Stimulated activated CD4-positive, alpha-beta T cell treated with anti-CD3 and anti-CD28 coated beads, Interleukin-2, amount 100 ng/mL, for 48 hours (primary cell): ENCODE data around the gene PSRC1.
"Not testable (repeated sequence)": the region's sequence is repeated elsewhere in the genome, so short reads cannot be mapped to it uniquely, and the experiment has no call there.

Experiments used
- DNase-seq, 2 donors: peaks; one replicate each; pipeline ENCODE4 v3.0.0-alpha.2; 2020

PSRC1 gene

DNA sequence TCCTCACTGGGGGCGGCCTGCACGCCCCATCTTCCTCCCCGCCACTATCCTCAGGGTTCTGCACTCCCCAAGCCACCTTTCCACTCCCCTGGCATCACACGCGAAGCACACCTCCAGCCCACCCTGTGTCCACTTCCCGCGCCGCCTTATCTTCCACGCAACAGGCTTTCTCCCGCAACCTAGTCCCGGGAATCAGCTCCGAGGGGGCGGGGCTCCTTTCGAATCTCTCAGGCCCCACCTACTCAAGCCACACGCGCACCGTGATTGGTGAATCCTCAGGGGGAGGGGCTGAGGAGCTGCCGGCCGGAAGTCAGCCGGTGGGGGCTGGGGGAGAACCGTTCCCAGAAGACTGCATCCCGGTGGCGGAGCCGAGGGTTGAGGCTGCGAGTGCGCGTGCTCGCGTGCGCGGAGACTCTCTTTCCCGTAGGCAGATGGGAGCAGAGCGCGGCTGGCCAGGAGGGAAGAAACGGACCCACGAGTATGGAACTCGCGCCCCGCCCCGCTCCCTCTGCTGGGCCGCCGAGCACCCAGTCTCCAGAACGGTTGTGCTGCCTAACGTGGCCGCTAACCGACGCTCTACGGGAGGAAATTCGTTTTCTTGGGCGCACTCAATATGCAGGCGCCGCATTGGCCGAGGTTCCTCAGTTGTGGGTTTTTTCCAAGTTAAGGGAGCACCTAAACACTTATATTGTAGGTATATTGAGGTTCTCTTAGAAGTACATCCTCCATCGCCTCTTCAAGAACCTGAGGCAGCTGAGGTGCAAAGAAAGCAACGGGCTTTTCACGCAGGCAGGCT lies at the start of gene PSRC1:
Gene PSRC1 (minus strand): TSS at position 194 of the 796 bp plus-strand sequence.
- peak; percentile 80 to 89 for DNase-seq

DNA sequence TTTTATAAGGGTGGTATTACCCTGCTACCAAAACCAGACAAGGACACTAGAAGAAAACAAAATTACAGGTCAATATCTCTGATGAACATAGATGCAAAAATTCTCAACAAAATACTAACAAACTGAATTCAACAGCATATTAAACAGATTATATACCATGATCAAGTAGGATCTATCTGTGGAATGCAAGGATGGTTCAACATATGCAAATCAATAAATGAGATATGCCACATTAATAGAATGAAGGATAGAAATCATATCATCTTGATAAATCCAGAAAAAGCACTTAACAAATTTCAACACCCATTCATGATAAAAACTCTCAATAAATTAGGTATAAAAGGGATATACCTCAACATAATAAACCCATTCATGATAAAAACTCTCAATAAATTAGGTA lies 48.2 kb upstream of the PSRC1 start:
- no peak for DNase-seq

DNA sequence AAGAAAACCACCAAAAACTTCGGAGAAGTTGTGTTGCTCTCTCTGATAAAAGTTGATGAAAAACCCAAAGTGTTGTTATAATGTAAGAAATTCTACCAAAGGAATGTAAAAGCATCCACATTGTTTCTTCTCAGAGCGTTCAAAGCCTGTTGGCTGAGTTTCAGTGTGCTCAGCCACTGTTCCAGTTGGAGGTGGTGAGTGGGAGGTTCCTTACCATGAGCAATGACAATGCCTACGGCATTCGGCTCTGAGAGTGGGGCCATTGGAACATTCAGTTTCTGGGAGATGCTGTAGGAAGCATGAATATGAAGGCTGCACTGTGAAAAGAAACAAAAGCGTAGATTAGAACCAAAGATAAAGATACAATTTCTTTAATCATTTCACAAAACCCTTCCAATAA lies 44.3 kb upstream of the PSRC1 start:
- no peak for DNase-seq

DNA sequence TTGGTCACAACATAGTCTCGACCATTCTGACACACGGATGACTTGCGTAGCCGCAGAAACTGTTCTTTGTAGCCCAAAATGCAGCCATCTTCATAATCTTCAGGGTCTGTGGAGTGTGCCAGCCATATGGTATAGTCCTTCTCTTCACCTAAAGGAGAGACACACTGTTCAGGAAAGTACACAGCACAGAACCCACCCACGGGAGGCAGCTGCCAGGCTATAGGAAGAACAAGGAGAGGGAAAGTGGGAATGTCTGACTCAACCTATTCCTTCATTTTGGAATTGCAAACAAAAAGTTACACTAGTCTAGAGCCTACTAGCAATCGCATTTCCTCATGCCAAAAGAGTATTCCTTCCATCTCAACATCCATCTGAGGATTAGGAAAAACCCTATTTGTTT lies 40.0 kb upstream of the PSRC1 start:
- no peak for DNase-seq

DNA sequence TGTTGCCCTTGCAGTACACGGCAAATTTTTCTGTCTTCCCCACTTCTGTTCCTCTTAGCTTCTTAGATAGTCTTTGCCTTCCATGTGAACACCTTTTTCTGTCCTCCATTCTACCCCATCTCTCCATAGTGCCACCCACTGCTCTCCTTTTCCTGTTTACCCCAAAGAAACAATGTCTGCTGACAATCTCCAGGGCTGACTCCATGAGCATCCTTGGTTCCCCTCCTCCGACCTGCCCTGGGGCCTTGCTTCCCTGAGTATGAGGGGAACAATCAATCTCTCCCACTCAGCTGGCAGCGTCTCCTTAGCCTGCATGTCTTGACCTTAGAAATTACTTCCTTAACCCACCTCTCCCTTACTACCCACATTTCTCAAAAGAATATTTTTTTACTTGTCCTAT lies 36.2 kb upstream of the PSRC1 start:
- no peak for DNase-seq

DNA sequence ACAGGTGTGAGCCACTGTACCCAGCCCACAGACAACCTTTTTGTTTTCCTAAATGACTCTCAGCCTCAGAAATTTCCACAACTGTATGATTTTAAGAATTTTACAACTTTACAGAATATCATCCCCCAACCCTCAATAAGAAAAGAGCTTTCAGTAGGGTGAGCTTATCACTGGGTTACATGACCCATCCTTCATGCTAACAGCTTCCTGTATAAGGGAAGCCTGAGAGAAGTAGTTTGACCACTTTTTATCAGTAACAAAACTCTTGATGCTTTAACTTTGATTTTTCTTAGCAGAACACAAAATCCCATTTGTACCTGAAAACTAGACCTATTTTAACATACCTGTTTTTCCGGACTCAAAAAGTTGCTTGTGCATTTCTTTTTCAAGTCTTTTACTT lies 33.6 kb upstream of the PSRC1 start:
- no peak for DNase-seq

DNA sequence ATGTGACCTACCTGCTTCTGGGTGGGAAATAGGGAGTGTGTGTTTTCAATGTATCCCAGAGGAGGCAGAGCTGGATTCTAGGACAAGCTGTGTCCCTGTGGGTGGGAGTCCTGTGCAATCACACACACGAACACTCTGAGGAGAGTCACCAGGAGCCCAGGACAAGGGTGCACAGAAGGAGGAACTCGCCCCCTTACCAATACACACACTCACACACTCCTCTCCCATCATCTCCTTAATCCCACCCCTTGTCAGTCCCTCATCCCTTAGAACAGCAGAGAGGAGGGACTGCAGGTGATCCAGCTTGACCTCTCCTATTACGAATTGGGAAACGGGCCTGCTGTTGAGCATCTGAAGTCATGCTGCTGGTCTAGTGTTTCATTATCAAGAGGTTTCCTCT lies 32.3 kb upstream of the PSRC1 start:
- DNase-seq, result no peak

DNA sequence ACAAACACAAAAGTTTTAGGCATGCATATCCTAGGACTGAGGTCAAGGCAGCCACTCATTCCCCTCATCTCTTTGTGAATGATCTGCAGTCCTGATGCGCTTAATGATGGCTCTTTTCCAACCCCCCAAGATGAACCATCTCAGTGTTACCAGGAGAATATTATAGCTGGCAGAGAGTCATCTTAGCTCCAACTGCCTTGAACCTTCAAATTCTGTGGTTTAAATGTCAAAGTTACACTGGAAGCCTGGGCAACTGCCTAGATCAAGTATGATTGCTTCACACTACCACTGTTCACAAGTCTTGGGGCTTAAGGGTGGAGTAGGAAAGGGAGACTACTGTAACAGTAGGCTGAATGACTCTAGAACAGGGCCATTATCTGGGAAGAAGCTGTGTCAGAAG lies 31.9 kb upstream of the PSRC1 start:
- no peak for DNase-seq

DNA sequence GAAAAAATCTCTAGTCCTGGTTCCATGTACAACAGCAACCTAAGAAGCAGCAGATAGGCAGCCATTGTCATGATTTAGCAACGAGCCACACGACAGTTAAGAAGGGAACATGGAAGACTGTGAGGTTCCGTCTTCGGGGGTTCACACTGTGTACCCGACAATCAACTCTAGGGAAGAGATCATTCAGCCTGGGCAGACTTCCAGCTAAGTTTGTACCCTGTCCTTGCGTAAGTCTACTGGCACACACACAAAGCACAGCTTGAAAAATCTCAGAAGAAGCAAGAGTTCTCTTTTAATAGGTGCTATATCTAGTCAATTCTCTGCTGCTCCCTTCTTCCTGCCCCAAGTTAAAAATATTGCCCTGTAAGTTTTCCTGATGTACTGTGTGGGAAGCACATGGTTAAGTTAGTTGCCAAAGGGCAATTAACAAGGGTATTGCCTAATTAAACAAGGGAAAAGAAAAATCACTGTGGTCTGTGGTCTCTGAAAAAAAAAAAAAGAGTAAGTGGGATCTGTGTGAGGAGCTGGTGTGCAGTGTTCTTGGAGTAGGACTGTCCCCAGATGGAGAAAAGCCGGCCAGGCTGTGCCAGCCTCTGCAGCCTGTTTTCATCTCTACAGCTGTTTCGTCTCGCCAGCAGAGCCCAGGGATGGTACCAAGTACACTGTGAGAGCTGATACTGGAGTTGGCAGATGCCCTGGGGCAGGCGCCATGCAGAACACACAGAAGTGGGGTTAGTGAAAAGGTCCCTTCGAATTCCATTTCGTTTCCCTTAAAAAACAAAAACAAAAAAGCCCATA lies 30.2 kb upstream of the PSRC1 start:
- no peak for DNase-seq

DNA sequence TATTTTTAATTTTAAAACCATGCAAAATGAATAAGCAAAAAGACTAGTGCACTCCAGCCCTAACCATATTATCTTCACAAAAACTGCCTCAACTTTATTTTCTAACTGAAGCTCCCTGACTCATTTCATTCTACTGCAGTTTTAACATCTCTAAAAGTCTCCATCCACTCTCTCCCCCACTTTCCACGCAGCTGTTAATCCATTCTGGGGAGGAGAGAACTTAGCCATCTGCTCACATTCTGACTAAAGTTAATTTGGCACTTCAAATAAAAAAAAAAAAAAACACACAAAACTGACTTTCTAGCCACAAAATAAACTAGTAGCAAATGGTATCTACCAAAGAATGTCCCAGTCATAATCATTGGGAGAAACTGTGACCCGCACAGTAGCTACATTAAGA lies 29.3 kb upstream of the PSRC1 start:
- DNase-seq, result no peak

DNA sequence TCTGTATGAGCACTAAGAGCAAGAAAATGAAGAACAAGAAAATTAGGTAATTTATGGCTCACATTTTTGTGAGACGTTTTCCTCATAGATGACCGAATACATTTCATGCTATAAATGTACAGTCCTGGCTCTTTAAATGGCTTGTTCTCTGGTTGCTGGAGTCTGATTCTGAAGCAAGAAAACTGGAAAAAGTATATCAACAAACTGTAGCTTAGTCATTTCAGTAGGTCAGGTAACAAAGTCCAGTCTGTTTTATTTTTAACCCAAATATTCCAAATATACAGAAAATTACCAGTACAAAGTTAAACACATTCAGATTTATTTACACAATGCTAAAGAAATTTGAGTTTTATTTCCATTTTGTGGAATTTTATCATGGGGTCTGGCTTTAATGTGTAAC lies 26.4 kb upstream of the PSRC1 start:
- DNase-seq, result no peak

DNA sequence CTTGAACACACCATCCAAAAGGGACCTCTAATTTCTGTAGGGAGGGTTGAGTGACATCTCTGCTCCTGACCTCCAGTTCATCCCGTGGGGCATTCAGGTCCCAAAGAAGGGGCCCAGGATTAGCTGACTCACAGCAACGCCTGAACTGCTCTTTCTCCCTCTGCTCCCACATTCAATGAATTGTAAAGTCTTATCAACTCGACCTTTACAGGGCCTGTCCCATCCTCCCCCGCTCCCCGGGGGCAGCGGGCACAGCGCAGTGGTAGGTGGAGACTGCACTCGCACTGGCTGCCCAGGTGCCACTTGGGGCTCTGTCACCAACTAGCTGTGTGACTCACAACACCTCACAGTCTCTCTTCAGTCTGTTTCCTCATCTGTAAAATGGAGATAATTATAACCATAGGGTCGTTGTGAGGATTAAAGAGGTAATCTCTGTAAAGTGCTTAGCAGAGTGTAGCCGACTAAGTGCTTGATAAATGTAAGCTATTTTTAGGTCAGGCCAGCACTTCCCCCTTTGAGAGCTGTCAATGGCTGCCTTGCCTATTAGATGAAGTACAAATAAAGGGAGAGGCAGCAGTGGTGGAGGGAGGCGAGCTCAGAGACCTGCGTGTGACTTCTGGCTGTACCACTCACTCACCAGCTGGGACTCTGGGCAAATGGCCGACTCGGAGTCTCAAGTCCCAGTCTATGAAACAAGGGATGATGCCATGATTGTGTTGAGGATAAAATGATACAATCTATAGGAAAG lies 24.5 kb upstream of the PSRC1 start:
- no peak for DNase-seq

DNA sequence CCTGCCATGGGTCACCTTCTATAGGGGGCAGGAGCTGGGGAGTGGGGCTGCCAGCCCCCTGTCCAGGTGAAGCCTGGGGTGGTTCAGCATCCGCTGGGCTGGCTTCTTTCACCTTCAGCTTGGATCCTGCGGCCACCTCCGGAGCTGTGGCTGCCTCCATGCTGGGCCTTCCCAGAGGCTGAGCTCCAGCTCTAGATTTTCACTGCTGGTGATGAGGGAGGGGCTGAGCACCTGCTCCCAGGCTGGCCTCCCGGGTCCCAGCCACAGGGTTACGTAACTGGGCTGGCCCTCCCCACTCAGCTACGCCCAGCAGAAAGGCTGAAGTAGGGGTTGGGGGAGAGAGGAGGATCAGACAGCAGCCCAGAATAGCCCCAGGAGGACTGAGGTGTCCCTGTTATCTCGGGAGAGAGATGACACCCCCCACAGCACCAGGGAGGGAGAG lies 23.9 kb upstream of the PSRC1 start, which contains the start of gene MYBPHL:
Gene MYBPHL (minus strand): TSS at position 180 of the 442 bp plus-strand sequence. CDS start 20 bp downstream, at position 160.
- no peak for DNase-seq

DNA sequence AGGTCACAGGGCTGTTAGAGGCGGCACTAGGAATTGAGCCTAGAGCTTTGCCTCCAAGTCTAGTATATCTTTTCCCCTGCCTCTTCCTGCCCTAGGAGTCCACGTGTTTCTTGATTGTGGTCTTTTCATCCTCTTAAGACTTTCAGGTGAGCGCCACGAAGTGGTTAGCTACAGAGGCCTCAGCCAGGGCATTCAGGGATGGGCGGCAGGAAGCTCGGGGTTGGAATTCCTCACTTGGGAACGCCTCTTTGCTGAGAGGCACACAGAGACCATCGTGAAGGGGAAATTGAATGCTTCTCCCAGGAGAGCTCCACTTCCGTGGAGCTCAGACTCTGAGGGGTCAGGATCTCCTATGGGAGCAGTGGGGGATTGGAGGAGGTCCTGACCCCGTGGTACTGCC lies 23.0 kb upstream of the PSRC1 start:
- DNase-seq, result not testable (repeated sequence)

DNA sequence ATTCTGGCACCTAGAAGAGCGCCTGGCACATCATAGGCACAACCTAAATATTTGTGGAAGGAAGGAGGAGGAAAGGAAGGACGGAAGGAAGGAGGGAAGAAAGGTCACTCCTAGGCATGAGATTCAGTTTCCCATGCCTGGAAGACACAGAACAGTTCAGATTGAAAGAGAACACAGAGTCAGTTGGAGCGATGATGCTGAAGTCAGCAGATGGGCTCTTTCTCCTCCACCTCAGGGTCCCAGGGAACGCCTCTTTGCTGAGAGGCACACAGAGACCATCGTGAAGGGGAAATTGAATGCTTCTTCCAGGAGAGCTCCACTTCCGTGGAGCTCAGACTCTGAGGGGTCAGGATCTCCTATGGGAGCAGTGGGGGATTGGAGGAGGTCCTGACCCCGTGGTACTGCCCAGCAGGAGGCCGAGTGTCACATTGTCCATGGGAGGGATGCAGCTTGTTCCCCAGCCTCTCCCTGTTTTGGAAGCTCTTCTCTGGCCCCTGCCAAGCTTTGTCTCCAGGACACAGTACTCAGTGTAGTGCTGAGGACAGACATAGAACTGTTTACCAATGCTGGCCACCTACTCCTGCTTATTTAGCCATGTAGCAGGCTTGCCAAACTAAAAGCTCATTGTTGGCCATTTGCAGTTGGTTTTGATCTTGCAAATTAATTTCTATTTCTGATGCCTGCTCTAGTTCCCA lies 21.4 kb upstream of the PSRC1 start:
- DNase-seq, result no peak

DNA sequence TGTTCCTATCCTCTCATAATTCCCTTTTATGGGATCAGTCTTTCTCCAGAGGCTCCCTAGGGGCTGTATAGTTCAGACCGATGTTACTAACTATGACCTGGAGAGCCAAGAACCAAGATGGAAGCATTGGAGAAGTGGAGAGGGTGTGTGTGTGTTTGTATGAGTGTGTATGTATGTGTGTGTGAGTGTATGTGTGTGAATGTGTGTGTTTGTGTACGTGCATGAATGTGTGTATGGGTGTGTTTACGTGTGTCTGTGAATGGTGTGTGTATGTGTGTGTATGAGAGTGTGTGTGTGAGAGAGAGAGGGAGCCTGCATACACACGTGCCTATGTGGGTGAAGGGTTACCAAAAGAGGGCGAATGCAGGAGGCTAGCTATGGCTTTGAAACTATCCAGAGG lies 18.9 kb upstream of the PSRC1 start:
- no peak for DNase-seq

DNA sequence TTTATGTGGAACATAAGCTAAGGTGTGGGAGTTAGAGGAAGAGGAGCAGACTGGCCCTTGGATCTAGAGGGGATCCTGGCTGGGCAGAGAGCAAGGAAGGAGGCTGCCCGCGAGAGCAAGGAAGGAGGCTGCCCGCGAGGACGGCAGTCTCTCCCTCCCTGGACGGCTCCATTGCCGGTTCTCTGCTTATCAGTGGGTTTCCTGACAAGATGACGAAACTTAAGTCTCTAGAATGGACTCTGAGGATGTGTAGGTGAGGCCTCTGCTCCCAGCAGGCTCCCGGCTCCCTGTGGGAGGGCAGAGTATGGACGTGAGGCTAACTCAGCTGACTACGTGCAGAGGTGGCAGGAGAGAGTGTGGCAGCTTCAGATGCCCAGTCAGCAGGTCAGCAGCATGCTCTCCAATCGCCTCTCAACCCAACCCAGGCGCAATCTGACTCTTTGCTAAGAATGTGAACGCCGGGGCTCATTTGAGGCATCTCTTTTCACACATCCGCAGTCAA lies 17.8 kb upstream of the PSRC1 start:
- no peak for DNase-seq

DNA sequence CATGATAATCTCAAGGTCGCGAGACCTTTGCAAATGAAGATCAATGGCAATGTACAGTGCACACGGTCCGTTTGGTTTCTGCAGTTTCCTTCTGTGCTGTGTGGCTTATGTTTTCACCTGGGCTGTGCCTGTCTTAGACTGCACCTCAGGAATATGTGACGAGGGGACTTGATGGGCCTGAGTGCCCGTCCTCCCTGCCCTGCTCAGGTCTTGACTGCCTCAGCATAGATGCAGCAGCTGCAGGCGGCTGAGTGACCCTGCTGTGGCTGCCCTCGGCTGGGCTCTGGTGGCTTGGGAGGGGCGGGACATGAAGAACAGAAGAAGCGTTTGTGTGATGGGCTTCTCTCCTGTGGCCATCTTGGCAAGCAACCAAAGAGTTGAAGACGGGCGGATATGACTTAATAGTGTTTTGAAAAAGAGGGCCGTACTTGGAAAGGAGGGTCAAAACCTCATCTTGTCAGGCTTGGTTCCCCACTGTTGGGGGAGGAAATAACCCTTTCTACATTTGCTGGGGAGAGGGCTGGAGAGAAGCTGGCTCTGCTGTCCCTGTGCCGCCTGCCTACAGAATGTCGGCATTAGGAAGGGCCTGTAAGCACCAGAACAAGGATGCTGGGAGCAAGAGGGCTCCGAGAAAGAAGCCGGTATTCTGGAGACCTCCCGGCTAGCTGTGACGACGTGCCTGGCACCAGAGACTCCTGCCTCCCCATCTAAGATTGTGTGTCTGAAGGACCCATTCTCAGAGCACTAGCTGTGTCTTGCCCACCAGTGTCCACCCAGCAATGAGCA lies 16.8 kb upstream of the PSRC1 start:
- no peak for DNase-seq

DNA sequence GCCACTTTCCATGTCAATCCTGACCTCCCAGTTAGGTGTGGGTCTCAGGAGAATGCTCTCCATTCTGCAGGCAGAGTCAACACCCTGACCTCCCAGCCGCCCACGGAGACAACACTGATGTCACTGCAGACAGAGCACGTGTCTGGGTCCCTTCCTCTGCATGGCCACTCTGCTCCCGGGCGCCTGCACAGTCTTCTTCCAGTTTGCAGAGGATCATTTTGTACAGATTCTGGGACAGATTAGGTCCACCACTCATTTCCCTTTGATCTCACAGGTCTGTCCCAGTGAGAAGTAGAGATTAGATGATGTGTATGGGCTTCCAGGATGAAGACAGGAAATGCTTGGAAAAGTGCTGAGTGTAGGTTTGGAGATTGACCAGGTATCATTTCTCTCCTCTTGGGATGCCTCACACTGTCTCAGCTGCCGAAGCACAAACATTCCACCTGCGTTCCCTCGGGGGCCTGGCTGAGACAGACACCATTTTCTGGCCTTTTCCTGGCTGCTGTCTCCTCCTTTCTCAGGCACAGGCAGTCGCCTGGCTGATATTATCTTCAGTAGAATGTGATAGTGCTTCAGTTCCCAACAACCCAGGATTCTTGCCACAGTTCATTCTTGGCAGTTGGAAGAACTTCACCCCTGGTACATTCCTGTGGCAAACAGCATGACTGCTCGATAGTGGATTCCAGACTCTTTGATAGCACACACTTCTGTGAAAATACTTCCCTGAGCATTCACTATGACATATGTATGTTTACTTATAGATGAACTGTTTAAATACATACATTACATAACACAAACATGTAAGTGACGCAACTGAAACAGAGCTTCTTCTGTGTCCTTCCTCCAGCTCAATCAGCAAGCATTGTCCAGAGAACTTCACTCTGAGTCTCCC lies 16.0 kb upstream of the PSRC1 start:
- DNase-seq, result no peak

DNA sequence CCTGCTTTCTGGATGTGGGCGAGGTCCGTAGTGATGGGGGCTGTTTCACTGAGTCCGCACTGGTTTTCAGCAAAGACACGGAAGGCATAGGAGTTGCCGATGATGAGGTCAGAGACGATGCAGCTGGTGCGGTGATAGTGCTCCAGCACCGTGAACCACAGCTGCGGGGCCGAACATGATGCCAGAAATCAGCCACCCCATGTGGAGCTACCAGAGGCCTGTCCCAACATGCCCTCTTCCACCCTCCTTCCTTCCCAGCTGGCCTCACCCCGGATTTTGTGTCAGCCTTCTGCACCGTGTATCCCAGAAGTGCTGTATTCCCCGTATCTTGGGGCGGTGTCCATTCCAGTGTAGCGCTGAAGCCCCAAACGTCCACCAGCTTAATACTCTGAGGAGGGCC lies 13.8 kb upstream of the PSRC1 start:
- no peak for DNase-seq
